Vagina (tissue), 2 donors: ENCODE results near the gene ACSL3.

Experiments used
- POLR2A ChIP-seq, 2 donors: fragments of 450-650 bp; IDR thresholded peaks; one replicate each; pipeline ENCODE4 v1.6.1; 2017; ENCODE audit warnings: antibody characterized with exemption in 2 of 2, mild to moderate bottlenecking in 2 of 2, moderate library complexity in 2 of 2
- TF ChIP-seq, protein P1 (sequence below), 3 experiments: fragments of 450-650 bp in 2 of 3; fragments of 200-600 bp in 1 of 3; sonication (generic) in 1 of 3; IDR thresholded peaks; one replicate each; pipeline ENCODE4 v1.5.1; 2017 to 2019; ENCODE audit warnings: antibody characterized with exemption in 3 of 3, mild to moderate bottlenecking in 2 of 3, moderate library complexity in 2 of 3

- TF ChIP-seq, protein P1, sequence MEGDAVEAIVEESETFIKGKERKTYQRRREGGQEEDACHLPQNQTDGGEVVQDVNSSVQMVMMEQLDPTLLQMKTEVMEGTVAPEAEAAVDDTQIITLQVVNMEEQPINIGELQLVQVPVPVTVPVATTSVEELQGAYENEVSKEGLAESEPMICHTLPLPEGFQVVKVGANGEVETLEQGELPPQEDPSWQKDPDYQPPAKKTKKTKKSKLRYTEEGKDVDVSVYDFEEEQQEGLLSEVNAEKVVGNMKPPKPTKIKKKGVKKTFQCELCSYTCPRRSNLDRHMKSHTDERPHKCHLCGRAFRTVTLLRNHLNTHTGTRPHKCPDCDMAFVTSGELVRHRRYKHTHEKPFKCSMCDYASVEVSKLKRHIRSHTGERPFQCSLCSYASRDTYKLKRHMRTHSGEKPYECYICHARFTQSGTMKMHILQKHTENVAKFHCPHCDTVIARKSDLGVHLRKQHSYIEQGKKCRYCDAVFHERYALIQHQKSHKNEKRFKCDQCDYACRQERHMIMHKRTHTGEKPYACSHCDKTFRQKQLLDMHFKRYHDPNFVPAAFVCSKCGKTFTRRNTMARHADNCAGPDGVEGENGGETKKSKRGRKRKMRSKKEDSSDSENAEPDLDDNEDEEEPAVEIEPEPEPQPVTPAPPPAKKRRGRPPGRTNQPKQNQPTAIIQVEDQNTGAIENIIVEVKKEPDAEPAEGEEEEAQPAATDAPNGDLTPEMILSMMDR (IDR thresholded peaks at IDR 0.05) = no peak
- no peak for TF ChIP-seq POLR2A (IDR thresholded peaks at IDR 0.05)
These were observed 37.5 kb upstream of the ACSL3 start for GRCh38 chr2:222823183-222823930.
